Mesenchymal stem cell (in vitro differentiated cells and primary cell): ENCODE data around the gene PEX5L.

Source experiments
- DNase-seq: peaks from one replicate; pipeline ENCODE4 v3.0.0-alpha.2; 2013
- H2AFZ ChIP-seq: one replicate; pipeline ENCODE4 v1.6.1; 2013; ENCODE audit warnings: low read depth, mild to moderate bottlenecking, control low read depth, inconsistent platforms, low read length, moderate library complexity
- H2AK5ac ChIP-seq: 2 replicates; pipeline ENCODE4 v1.6.1; 2013; ENCODE audit warnings: low read length, moderate library complexity, mild to moderate bottlenecking, inconsistent platforms; ENCODE audit not compliant: severe bottlenecking
- H2BK120ac ChIP-seq: one replicate; pipeline ENCODE4 v1.6.1; 2013; ENCODE audit warnings: low read depth, mild to moderate bottlenecking, inconsistent platforms, low read length, moderate library complexity
- H2BK12ac ChIP-seq, 2 experiments: one replicate each; pipeline ENCODE4 v1.6.1; 2013; ENCODE audit warnings: inconsistent platforms in 2 of 2, low read length in 2 of 2, mild to moderate bottlenecking in 2 of 2, moderate library complexity in 2 of 2, control low read depth in 1 of 2
- H2BK15ac ChIP-seq: one replicate; pipeline ENCODE4 v1.6.1; 2013; ENCODE audit warnings: mild to moderate bottlenecking, low read depth, inconsistent platforms; ENCODE audit not compliant: poor library complexity, severe bottlenecking
- H2BK5ac ChIP-seq: 2 replicates; pipeline ENCODE4 v1.6.1; 2013; ENCODE audit warnings: low read depth, mild to moderate bottlenecking, low read length, control low read depth, inconsistent platforms; ENCODE audit not compliant: poor library complexity, severe bottlenecking
- H3K14ac ChIP-seq, 2 experiments: one replicate each; pipeline ENCODE4 v1.6.1; 2013; ENCODE audit warnings: inconsistent platforms in 2 of 2, low read length in 2 of 2, control low read depth in 1 of 2, mild to moderate bottlenecking in 1 of 2, moderate library complexity in 1 of 2
- H3K18ac ChIP-seq, 2 experiments: one replicate each; pipeline ENCODE4 v1.6.1; 2013; ENCODE audit warnings: inconsistent platforms in 2 of 2, low read length in 2 of 2, control low read depth in 1 of 2, low read depth in 1 of 2, mild to moderate bottlenecking in 1 of 2
- H3K23ac ChIP-seq, 2 experiments: one replicate each; pipeline ENCODE4 v1.6.1; 2013; ENCODE audit warnings: inconsistent platforms in 2 of 2, low read length in 2 of 2, mild to moderate bottlenecking in 2 of 2, moderate library complexity in 2 of 2, control low read depth in 1 of 2
- H3K27ac ChIP-seq: 2 replicates; pipeline ENCODE4 v1.5.1; 2013; ENCODE audit warnings: mild to moderate bottlenecking, moderate library complexity, low read length, control low read depth, inconsistent platforms; ENCODE audit not compliant: poor library complexity, severe bottlenecking
- H3K27me3 ChIP-seq, 2 experiments: 2 replicates each; pipeline versions ENCODE4 v1.6.1 to v1.7.0; 2013; ENCODE audit warnings: low read length in 2 of 2, mild to moderate bottlenecking in 2 of 2, moderate library complexity in 2 of 2, control low read depth in 1 of 2, inconsistent platforms in 1 of 2; ENCODE audit not compliant: control insufficient read depth in 1 of 2, insufficient read depth in 1 of 2
- H3K36me3 ChIP-seq, 2 experiments: 2 replicates each; pipeline versions ENCODE4 v1.6.1 to v1.7.0; 2013; ENCODE audit warnings: low read length in 2 of 2, control low read depth in 1 of 2, inconsistent platforms in 1 of 2, low read depth in 1 of 2, mild to moderate bottlenecking in 1 of 2; ENCODE audit not compliant: insufficient read depth in 2 of 2, control insufficient read depth in 1 of 2
- H3K4ac ChIP-seq, 2 experiments: one replicate each; pipeline ENCODE4 v1.6.1; 2013; ENCODE audit warnings: inconsistent platforms in 2 of 2, low read length in 2 of 2, mild to moderate bottlenecking in 2 of 2, moderate library complexity in 2 of 2, control low read depth in 1 of 2, low read depth in 1 of 2
- H3K4me1 ChIP-seq: 2 replicates; pipeline ENCODE4 v1.6.1; 2013; ENCODE audit warnings: low read depth, low read length, control low read depth; ENCODE audit not compliant: control insufficient read depth, insufficient read depth
- H3K4me2 ChIP-seq: 2 replicates; pipeline ENCODE4 v1.6.1; 2013; ENCODE audit warnings: low read length, mild to moderate bottlenecking, inconsistent platforms; ENCODE audit not compliant: poor library complexity, severe bottlenecking
- H3K4me3 ChIP-seq, 2 experiments: 2 replicates each; pipeline versions ENCODE4 v1.5.1 to v1.7.0; 2013; ENCODE audit warnings: low read length in 2 of 2, mild to moderate bottlenecking in 2 of 2, control low read depth in 1 of 2, low read depth in 1 of 2; ENCODE audit not compliant: insufficient read depth in 1 of 2
- H3K79me1 ChIP-seq: replicated peaks from 2 replicates; pipeline ENCODE4 v1.6.1; 2013; ENCODE audit warnings: mild to moderate bottlenecking, control low read depth, low read length, inconsistent platforms; ENCODE audit not compliant: poor library complexity, severe bottlenecking
- H3K9ac ChIP-seq: 2 replicates; pipeline ENCODE4 v1.7.0; 2013; ENCODE audit warnings: mild to moderate bottlenecking, low read length, moderate library complexity
- H3K9me3 ChIP-seq: 2 replicates; pipeline ENCODE4 v1.7.0; 2013; ENCODE audit warnings: mild to moderate bottlenecking, low read length; ENCODE audit not compliant: control insufficient read depth
- H4K8ac ChIP-seq: one replicate; pipeline ENCODE4 v1.6.1; 2013; ENCODE audit warnings: inconsistent platforms, mild to moderate bottlenecking, low read length, moderate library complexity
- H4K91ac ChIP-seq: one replicate; pipeline ENCODE4 v1.6.1; 2013; ENCODE audit warnings: mild to moderate bottlenecking, low read length, inconsistent platforms
- WGBS: methylation state at CpG from one replicate; pipeline ENCODE4 v1.1.7; 2013; ENCODE audit warnings: mixed read lengths; 5-methylcytosine and 5-hydroxymethylcytosine counted together

The PEX5L gene

GRCh38 chr3:179897231-179897630 is 139.5 kb downstream of the PEX5L start:
- WGBS, result no CpG with 5 or more reads among the region's 4 CpGs
- no peak overlapping the region for H2AFZ ChIP-seq

DNA sequence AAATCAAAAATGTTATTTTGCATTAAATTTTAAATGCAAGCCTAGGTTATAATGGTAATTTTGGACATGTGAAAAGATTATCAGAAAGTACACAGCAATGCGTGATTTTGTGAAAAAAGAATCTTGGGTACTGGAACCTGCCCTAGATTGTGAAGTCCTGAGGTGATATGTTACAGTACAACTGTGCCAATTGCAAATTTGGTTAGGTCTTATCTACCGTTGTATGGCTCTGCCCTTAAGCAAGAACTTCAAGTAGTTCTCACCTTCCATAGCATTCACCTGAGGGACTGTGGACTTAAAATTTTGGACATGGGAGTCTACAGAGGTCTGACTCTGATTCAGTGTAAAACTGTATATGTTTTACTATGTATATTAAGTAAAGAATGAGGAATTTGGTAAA is 140.2 kb downstream of the PEX5L start:
- no peak overlapping the region for H2BK120ac ChIP-seq
- H3K18ac ChIP-seq, result no peak overlapping the region
- no peak overlapping the region for H3K4me3 ChIP-seq
- H2AK5ac ChIP-seq, result no peak overlapping the region
- no peak overlapping the region for H3K27ac ChIP-seq
- no peaks in the 10 kb centered on the region for H3K4me1 ChIP-seq
- no peaks in the 10 kb centered on the region for H3K9me3 ChIP-seq
- H3K9ac ChIP-seq, result no peak overlapping the region
- no peak overlapping the region for H3K4ac ChIP-seq
- no peak overlapping the region for H3K23ac ChIP-seq
- no peak overlapping the region for H2BK5ac ChIP-seq
- no peak for DNase-seq
- H4K8ac ChIP-seq, result no peak overlapping the region
- no peak overlapping the region for H2AFZ ChIP-seq
- no peak overlapping the region for H3K14ac ChIP-seq
- no peaks in the 10 kb centered on the region for H3K36me3 ChIP-seq
- no peak overlapping the region for H2BK15ac ChIP-seq
- H4K91ac ChIP-seq, result no peak overlapping the region
- H3K79me1 ChIP-seq, result no peaks in the 10 kb centered on the region
- H3K4me2 ChIP-seq, result no peak overlapping the region
- WGBS, result 81% methylated on average over 2 of the region's 2 CpGs
- H2BK12ac ChIP-seq, result no peak overlapping the region
- H3K27me3 ChIP-seq, result no peaks in the 10 kb centered on the region

More at GRCh38 chr3:179897231-179897630, 139.5 kb downstream of the PEX5L start:
- Histone ChIP-seq H3K4me1 (no peaks in the 10 kb centered on the region), H3K14ac (no peak overlapping the region), H3K9ac (no peak overlapping the region), H4K91ac (no peak overlapping the region), H3K36me3 (no peaks in the 10 kb centered on the region), H4K8ac (no peak overlapping the region), H3K9me3 (no peaks in the 10 kb centered on the region), H2BK5ac (no peak overlapping the region), H3K18ac (no peak overlapping the region), H3K4ac (no peak overlapping the region), H3K23ac (no peak overlapping the region), H2AK5ac (no peak overlapping the region), H3K27me3 (no peaks in the 10 kb centered on the region), H3K27ac (no peak overlapping the region), H3K4me3 (no peak overlapping the region), H2BK120ac (no peak overlapping the region), H3K79me1 (no peaks in the 10 kb centered on the region), H2BK15ac (no peak overlapping the region), H3K4me2 (no peak overlapping the region), H2BK12ac (no peak overlapping the region)
- no peak for DNase-seq

DNA sequence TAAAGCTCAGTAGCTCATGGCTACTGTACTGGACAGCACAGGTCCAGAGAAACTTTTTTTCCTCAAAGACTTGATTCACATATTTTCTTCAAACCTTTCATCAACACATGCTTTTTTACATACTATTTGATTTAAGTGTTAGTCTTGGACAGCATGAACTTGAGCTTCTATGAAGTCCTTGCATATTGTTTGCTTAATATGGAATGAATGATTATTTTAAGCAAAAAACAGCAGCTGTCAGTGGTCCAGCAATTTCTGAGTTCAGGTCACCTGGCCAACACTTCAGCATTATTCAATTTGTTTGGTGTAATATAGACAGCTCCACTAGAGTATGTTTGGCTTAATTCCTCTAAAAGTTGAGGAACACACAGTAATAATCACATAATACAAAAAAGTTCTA is 141.4 kb downstream of the PEX5L start:
- no peaks in the 10 kb centered on the region for H3K4me1 ChIP-seq

GRCh38 chr3:179887295-179887943 is 149.3 kb downstream of the PEX5L start:
- no peak overlapping the region for H4K8ac ChIP-seq
- no peaks in the 10 kb centered on the region for H3K27me3 ChIP-seq
- no peak overlapping the region for H3K4me2 ChIP-seq
- H3K4me3 ChIP-seq, result no peak overlapping the region
- no peaks in the 10 kb centered on the region for H3K36me3 ChIP-seq
- no peak overlapping the region for H3K14ac ChIP-seq
- no peaks in the 10 kb centered on the region for H3K79me1 ChIP-seq
- H3K23ac ChIP-seq, result no peak overlapping the region
- no peak overlapping the region for H3K4ac ChIP-seq
- H3K18ac ChIP-seq, result no peak overlapping the region
- H3K9me3 ChIP-seq, result no peaks in the 10 kb centered on the region
- H3K9ac ChIP-seq, result no peak overlapping the region
- 73% methylated on average over 2 of the region's 4 CpGs for WGBS
- H3K4me1 ChIP-seq, result no peaks in the 10 kb centered on the region
- no peak overlapping the region for H2BK5ac ChIP-seq
- H2AFZ ChIP-seq, result no peak overlapping the region
- H4K91ac ChIP-seq, result no peak overlapping the region
- H2BK15ac ChIP-seq, result no peak overlapping the region
- H2BK120ac ChIP-seq, result no peak overlapping the region
- no peak overlapping the region for H2AK5ac ChIP-seq
- no peak overlapping the region for H2BK12ac ChIP-seq
- DNase-seq, result no peak
- no peak overlapping the region for H3K27ac ChIP-seq

More for the DNA sequence above, 141.4 kb downstream of the PEX5L start:
- no peak overlapping the region for H3K9ac ChIP-seq
- H2BK120ac ChIP-seq, result no peak overlapping the region
- no peak overlapping the region for H3K4me3 ChIP-seq
- H4K91ac ChIP-seq, result no peak overlapping the region
- H3K4ac ChIP-seq, result no peak overlapping the region
- no peak overlapping the region for H3K4me2 ChIP-seq
- H3K9me3 ChIP-seq, result no peaks in the 10 kb centered on the region
- H2BK15ac ChIP-seq, result no peak overlapping the region
- no peak overlapping the region for H2BK5ac ChIP-seq
- H3K27me3 ChIP-seq, result no peaks in the 10 kb centered on the region
- H3K27ac ChIP-seq, result no peak overlapping the region
- no peak overlapping the region for H3K14ac ChIP-seq
- H2BK12ac ChIP-seq, result no peak overlapping the region
- H3K18ac ChIP-seq, result no peak overlapping the region
- no peak overlapping the region for H3K23ac ChIP-seq
- H4K8ac ChIP-seq, result no peak overlapping the region
- H2AK5ac ChIP-seq, result no peak overlapping the region
- no peaks in the 10 kb centered on the region for H3K79me1 ChIP-seq
- H2AFZ ChIP-seq, result no peak overlapping the region
- no peak for DNase-seq
- no peaks in the 10 kb centered on the region for H3K36me3 ChIP-seq
